ENCODE measurements around the gene SNAPC4. TPM values are rescaled to one million over a fixed set of nuclear protein-coding genes. Genes with fewer than 3 reads are reported as not detected.

The SNAPC4 gene
- total and polyA plus RNA-seq, 2 of the 8 experiments (the other 6 are each of a cell fraction or from before 2014, with no cell fraction given) = 6.9 to 18.1 TPM

- TF ChIP-seq CTBP2 (IDR thresholded peaks at IDR 0.05; ENCODE audit: borderline replicate concordance, insufficient read depth, insufficient read length, low read length) (no peak), BRCA1 (IDR thresholded peaks at IDR 0.05; ENCODE audit: low read depth, low read length) (no peak), SIRT6 (IDR thresholded peaks at IDR 0.05; ENCODE audit: low read length) (no peak), KDM5A (IDR thresholded peaks at IDR 0.05; ENCODE audit: low read length) (no peak), RNF2 (IDR thresholded peaks at IDR 0.05; ENCODE audit: borderline replicate concordance, low read depth, low read length, missing control alignments, poor library complexity, severe bottlenecking) (no peak), SP2 (IDR thresholded peaks at IDR 0.05; ENCODE audit: low read length) (no peak), SIN3A (conservative IDR thresholded peaks at IDR 0.05 in 1 of 2, IDR thresholded peaks at IDR 0.05 in 1 of 2; ENCODE audit: low read depth in 1 of 2, low read length in 2 of 2) (no peak)
- H3K4ac ChIP-seq (replicated peaks; ENCODE audit: insufficient read length, low read depth, low read length) = no peak overlapping the region
- ChIA-PET CTCF (ENCODE audit: partially characterized antibody) (interaction anchor here (0.6 to 2.5 kb wide), 12 partner anchors 11 to 1531 kb away, joined by 3 to 10 read pairs (median 4); no protein-coding TSS in a partner anchor), POLR2A (ENCODE audit: partially characterized antibody) (interaction anchor here (0.6 to 4.4 kb wide), 8 partner anchors 12 to 41 kb away, joined by 3 to 23 read pairs (median 4); partner anchors contain the start of gene SNAPC4)
- H3K79me2 ChIP-seq (ENCODE audit: control insufficient read depth in 1 of 2, insufficient read depth in 2 of 2, low read length in 2 of 2) = peaks cover 0 to 9% of the 10 kb centered on the region in 2 experiments; a peak in 1 of 4 replicates
- H3K9ac ChIP-seq (replicated peaks in 1 of 4; ENCODE audit: extremely low read depth in 1 of 4, low read depth in 3 of 4, low read length in 3 of 4) = no peak overlapping the region
- no peak overlapping the region for H3K18ac ChIP-seq (ENCODE audit: extremely low read depth, low read length)
- no peak overlapping the region for H3K14ac ChIP-seq (ENCODE audit: insufficient read length)
- no peak overlapping the region for H2AK5ac ChIP-seq (ENCODE audit: low read depth, low read length)
- peaks cover 7 to 29% (median 16%) of the 10 kb centered on the region in 4 experiments; a peak in 7 of 8 replicates for H3K36me3 ChIP-seq (ENCODE audit: control insufficient read depth in 2 of 4, insufficient read depth in 4 of 4, low read length in 3 of 4)
- FAIRE-seq (no peak), DNase-seq (ENCODE audit: low read depth in 1 of 2, low spot score in 2 of 2) (no peak)
- peaks cover 10 to 20% of the 10 kb centered on the region in 2 experiments for H4K20me1 ChIP-seq (replicated peaks in 1 of 2; ENCODE audit: control insufficient read depth in 1 of 2, insufficient read depth in 2 of 2, low read length in 2 of 2)
- peaks cover 9% of the 10 kb centered on the region; the same call in 1 of the 2 replicates for H3K23me2 ChIP-seq (ENCODE audit: low read depth, low read length)
- 94% methylated on average over 5 of the region's 5 CpGs; no CpG with 5 or more reads in 1 of the 2 experiments for WGBS, 2 experiments (ENCODE audit: extremely low coverage in 1 of 2, insufficient coverage in 1 of 2, insufficient read length in 1 of 2, insufficient replicate concordance in 2 of 2, low coverage in 1 of 2, low lambda C conversion rate in 2 of 2, missing lambda C conversion rate in 1 of 2)
- no peak overlapping the region for H2BK12ac ChIP-seq (ENCODE audit: low read depth, low read length)
- no peak overlapping the region for H2BK120ac ChIP-seq (replicated peaks; ENCODE audit: low read depth, low read length)
- no peaks in the 10 kb centered on the region for H3K9me3 ChIP-seq (ENCODE audit: insufficient read depth in 2 of 2, low read depth in 1 of 2, low read length in 1 of 2)
- H3K27ac ChIP-seq (ENCODE audit: low read depth, low read length) = no peak overlapping the region
- no peak overlapping the region for H4K5ac ChIP-seq (ENCODE audit: insufficient read length, low read depth, low read length)
- no peak overlapping the region for H4K91ac ChIP-seq (replicated peaks; ENCODE audit: insufficient read length, low read length)
- no peak overlapping the region for H2AFZ ChIP-seq (ENCODE audit: low read length)
- H3K4me2 ChIP-seq (ENCODE audit: insufficient read depth in 1 of 2, low read depth in 2 of 2, low read length in 2 of 2) = no peak overlapping the region
- H2BK15ac ChIP-seq (ENCODE audit: low read length) = no peak overlapping the region
- peaks cover 0 to 2% (median 0%) of the 10 kb centered on the region in 4 experiments; a peak in 2 of 7 replicates for H3K27me3 ChIP-seq (replicated peaks in 1 of 4; ENCODE audit: control insufficient read depth in 3 of 4, extremely low read depth in 1 of 4, insufficient read depth in 3 of 4, low read length in 3 of 4)
- no peak overlapping the region for H3K56ac ChIP-seq (replicated peaks; ENCODE audit: insufficient read length, low read depth, low read length)
- no peak overlapping the region for H2BK5ac ChIP-seq (ENCODE audit: low read depth, low read length)
- H2BK20ac ChIP-seq (ENCODE audit: low read length) = no peak overlapping the region
- H3K23ac ChIP-seq (ENCODE audit: insufficient read length) = no peak overlapping the region
- no peak overlapping the region for H4K8ac ChIP-seq (ENCODE audit: extremely low read depth, insufficient read depth, low read length)
- no peak overlapping the region for H3K4me3 ChIP-seq (ENCODE audit: extremely low read depth in 1 of 4, insufficient read depth in 2 of 4, low read depth in 3 of 4, low read length in 4 of 4)
- peaks cover 0 to 7% (median 3%) of the 10 kb centered on the region in 4 experiments; a peak in 1 of 7 replicates for H3K4me1 ChIP-seq (replicated peaks in 1 of 4; ENCODE audit: control insufficient read depth in 3 of 4, insufficient read depth in 4 of 4, low read length in 3 of 4)
- H3K79me1 ChIP-seq (ENCODE audit: low read depth, low read length) = peaks cover 3% of the 10 kb centered on the region
Observed at GRCh38 chr9:136442265-136442664, 42.3 kb upstream of the SNAPC4 start.
